ENCODE results near the gene LARP4B.

LARP4B gene

GRCh38 chr10:844552-844951 is 87.0 kb downstream of the LARP4B start:
- Histone ChIP-seq H3K9me3 (ENCODE audit: insufficient read depth, low read depth, low read length) (no peaks in the 10 kb centered on the region), H3K4me1 (ENCODE audit: insufficient read depth, low read length) (no peaks in the 10 kb centered on the region), H3K27ac (ENCODE audit: low read depth, low read length) (no peak overlapping the region), H3K36me3 (ENCODE audit: insufficient read depth, low read length) (peaks cover 56% of the 10 kb centered on the region), H3K4me3 (ENCODE audit: low read length) (no peak overlapping the region), H3K27me3 (ENCODE audit: insufficient read depth, low read length) (no peaks in the 10 kb centered on the region), H3K9ac (ENCODE audit: low read depth, low read length) (no peak overlapping the region)
- WGBS: 93% methylated on average over 6 of the region's 8 CpGs

DNA sequence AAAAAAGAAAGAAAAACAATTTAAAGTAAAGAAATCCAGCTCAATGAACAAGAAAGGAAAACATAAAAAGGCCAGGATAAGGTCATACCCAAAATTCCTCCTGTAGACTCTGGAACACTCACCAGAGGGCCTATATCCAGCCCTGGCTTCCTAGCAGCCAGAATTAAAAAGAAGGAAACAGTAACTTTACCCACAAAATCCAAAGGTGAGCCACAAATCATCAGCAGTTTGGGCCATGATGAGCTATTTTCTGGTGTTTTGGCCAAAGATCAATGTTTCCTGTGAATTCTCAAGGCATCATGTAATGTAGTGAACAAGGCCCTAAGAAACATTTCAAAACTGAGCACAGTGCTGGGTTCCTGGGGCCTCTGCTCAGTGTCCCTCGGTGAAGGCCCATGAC is 87.8 kb downstream of the LARP4B start:
- WGBS: 96% methylated on average over 1 of the region's 1 CpG

GRCh38 chr10:842795-843194 is 88.7 kb downstream of the LARP4B start:
- H3K36me3 ChIP-seq (ENCODE audit: insufficient read depth, low read length): peaks cover 72% of the 10 kb centered on the region
- no peak overlapping the region for H3K27ac ChIP-seq (ENCODE audit: low read depth, low read length)
- 91% methylated on average over 6 of the region's 6 CpGs for WGBS
- H3K9ac ChIP-seq (ENCODE audit: low read depth, low read length): no peak overlapping the region
- H3K27me3 ChIP-seq (ENCODE audit: insufficient read depth, low read length): no peaks in the 10 kb centered on the region
- H3K4me3 ChIP-seq (ENCODE audit: low read length): no peak overlapping the region
- H3K9me3 ChIP-seq (ENCODE audit: insufficient read depth, low read depth, low read length): no peaks in the 10 kb centered on the region
- H3K4me1 ChIP-seq (ENCODE audit: insufficient read depth, low read length): no peaks in the 10 kb centered on the region

More for the DNA sequence above, 87.8 kb downstream of the LARP4B start:
- Histone ChIP-seq H3K9me3 (ENCODE audit: insufficient read depth, low read depth, low read length) (no peaks in the 10 kb centered on the region), H3K4me3 (ENCODE audit: low read length) (no peak overlapping the region), H3K4me1 (ENCODE audit: insufficient read depth, low read length) (no peaks in the 10 kb centered on the region), H3K27ac (ENCODE audit: low read depth, low read length) (no peak overlapping the region), H3K36me3 (ENCODE audit: insufficient read depth, low read length) (peaks cover 63% of the 10 kb centered on the region), H3K27me3 (ENCODE audit: insufficient read depth, low read length) (no peaks in the 10 kb centered on the region), H3K9ac (ENCODE audit: low read depth, low read length) (no peak overlapping the region)

DNA sequence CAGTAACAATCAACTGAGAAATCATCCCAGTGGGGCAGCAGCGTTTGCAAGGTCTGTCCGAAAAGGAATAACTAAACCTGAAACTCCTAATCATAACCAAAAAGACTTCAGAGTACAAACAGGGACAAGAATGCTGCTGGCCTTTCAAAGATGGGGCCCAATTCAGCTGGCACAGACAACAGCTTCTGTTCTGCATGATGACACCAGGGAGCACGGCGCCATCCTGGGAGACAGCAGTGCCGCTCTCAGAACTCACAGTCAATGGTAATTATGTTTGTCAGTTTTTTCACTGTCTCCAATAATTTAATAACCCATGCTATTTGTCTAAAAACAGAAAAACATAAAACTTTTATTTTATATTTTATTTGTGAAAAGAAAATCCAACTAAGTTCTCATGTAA is 90.0 kb downstream of the LARP4B start:
- Histone ChIP-seq H3K9ac (ENCODE audit: low read depth, low read length) (no peak overlapping the region), H3K36me3 (ENCODE audit: insufficient read depth, low read length) (peaks cover 83% of the 10 kb centered on the region), H3K4me3 (ENCODE audit: low read length) (no peak overlapping the region), H3K9me3 (ENCODE audit: insufficient read depth, low read depth, low read length) (no peaks in the 10 kb centered on the region), H3K4me1 (ENCODE audit: insufficient read depth, low read length) (no peaks in the 10 kb centered on the region), H3K27me3 (ENCODE audit: insufficient read depth, low read length) (no peaks in the 10 kb centered on the region), H3K27ac (ENCODE audit: low read depth, low read length) (no peak overlapping the region)
- 98% methylated on average over 5 of the region's 5 CpGs for WGBS

DNA sequence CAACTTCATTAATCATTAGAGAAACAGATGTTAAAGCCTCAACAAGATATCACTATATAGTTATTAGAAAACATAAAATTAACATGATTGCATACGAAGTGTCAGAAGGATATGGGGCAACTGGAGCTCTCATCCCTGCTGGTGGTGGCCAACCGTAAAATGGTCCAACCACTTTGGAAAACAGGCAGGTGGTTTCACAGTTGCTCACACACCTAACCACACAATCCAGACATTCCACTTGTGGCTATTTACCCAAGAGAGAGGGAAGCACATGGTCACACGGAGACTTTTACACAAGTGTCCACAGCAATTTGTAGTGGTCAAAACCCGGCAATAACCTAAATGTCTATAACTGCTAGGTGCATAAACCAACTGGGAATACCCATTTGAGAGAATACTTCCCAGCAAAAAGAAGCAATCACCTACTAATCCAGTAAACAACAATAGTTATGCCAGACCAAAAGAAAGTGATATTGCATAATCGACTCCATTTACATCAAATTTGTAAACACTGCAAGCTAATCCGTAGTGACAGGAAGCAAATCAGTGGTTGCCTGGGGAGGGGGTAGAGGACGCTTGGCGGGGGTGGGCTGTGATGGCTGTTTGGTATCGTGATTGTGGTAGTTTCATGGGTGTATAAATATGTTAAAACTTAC is 91.8 kb downstream of the LARP4B start:
- Histone ChIP-seq H3K27me3 (ENCODE audit: insufficient read depth, low read length) (no peaks in the 10 kb centered on the region), H3K4me3 (ENCODE audit: low read length) (no peak overlapping the region), H3K9ac (ENCODE audit: low read depth, low read length) (no peak overlapping the region), H3K9me3 (ENCODE audit: insufficient read depth, low read depth, low read length) (no peaks in the 10 kb centered on the region), H3K27ac (ENCODE audit: low read depth, low read length) (no peak overlapping the region), H3K36me3 (ENCODE audit: insufficient read depth, low read length) (peaks cover 93% of the 10 kb centered on the region), H3K4me1 (ENCODE audit: insufficient read depth, low read length) (no peaks in the 10 kb centered on the region)
- 96% methylated on average over 9 of the region's 9 CpGs for WGBS

DNA sequence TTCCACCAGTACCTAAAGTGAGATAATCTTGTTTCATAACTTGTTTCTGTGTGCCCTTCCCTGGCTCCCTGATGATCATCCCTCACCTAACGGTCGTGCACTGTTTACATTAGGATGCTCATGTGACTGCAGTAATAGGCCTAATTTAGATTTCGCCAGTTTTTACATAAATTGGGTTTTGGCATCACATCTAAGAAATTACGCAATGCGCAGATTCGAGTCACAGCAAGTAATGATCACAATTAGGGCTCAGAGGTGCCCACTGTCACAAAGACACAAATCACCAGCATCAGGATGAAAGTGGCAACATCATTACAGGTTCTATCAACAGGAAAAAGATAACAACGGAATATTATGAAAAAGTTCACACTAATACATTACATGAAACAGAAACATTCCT is 94.7 kb downstream of the LARP4B start:
- Histone ChIP-seq H3K4me3 (ENCODE audit: low read length) (no peak overlapping the region), H3K4me1 (ENCODE audit: insufficient read depth, low read length) (no peaks in the 10 kb centered on the region), H3K27ac (ENCODE audit: low read depth, low read length) (no peak overlapping the region), H3K36me3 (ENCODE audit: insufficient read depth, low read length) (peaks cover 81% of the 10 kb centered on the region), H3K9me3 (ENCODE audit: insufficient read depth, low read depth, low read length) (no peaks in the 10 kb centered on the region), H3K27me3 (ENCODE audit: insufficient read depth, low read length) (no peaks in the 10 kb centered on the region), H3K9ac (ENCODE audit: low read depth, low read length) (no peak overlapping the region)
- WGBS: 96% methylated on average over 7 of the region's 7 CpGs

GRCh38 chr10:834493-834892 is 97.0 kb downstream of the LARP4B start:
- H3K36me3 ChIP-seq (ENCODE audit: insufficient read depth, low read length): peaks cover 81% of the 10 kb centered on the region
- WGBS: 98% methylated on average over 5 of the region's 5 CpGs
- H3K4me3 ChIP-seq (ENCODE audit: low read length): no peak overlapping the region
- H3K4me1 ChIP-seq (ENCODE audit: insufficient read depth, low read length): no peaks in the 10 kb centered on the region
- H3K9ac ChIP-seq (ENCODE audit: low read depth, low read length): no peak overlapping the region
- no peaks in the 10 kb centered on the region for H3K9me3 ChIP-seq (ENCODE audit: insufficient read depth, low read depth, low read length)
- no peaks in the 10 kb centered on the region for H3K27me3 ChIP-seq (ENCODE audit: insufficient read depth, low read length)
- no peak overlapping the region for H3K27ac ChIP-seq (ENCODE audit: low read depth, low read length)

DNA sequence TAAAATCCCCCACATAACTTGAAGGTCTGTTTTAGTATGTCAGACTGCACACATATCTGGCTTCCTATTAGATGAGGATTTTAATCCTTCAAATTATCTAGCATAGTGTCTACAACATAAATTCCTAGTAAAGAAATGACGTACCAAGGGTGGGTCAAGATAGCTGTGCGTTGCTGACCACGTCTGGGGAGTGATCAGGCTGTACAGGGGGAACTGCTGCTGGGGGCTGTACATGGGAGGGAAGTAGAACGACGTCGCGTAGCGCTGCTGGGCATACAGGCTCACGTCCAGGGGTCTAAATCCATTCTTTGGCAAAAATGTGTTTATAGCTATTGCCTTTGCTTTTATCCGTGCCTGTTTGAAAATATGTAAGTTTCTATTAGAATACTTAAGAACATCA is 102.3 kb downstream of the LARP4B start:
- H3K4me1 ChIP-seq (ENCODE audit: insufficient read depth, low read length): no peaks in the 10 kb centered on the region
- H3K4me3 ChIP-seq (ENCODE audit: low read length): no peak overlapping the region
- no peaks in the 10 kb centered on the region for H3K9me3 ChIP-seq (ENCODE audit: insufficient read depth, low read depth, low read length)
- no peak overlapping the region for H3K9ac ChIP-seq (ENCODE audit: low read depth, low read length)
- peaks cover 81% of the 10 kb centered on the region for H3K36me3 ChIP-seq (ENCODE audit: insufficient read depth, low read length)
- WGBS: 94% methylated on average over 9 of the region's 10 CpGs
- H3K27ac ChIP-seq (ENCODE audit: low read depth, low read length): no peak overlapping the region
- no peaks in the 10 kb centered on the region for H3K27me3 ChIP-seq (ENCODE audit: insufficient read depth, low read length)

- Histone ChIP-seq H3K9me3 (ENCODE audit: insufficient read depth, low read depth, low read length) (no peaks in the 10 kb centered on the region), H3K4me3 (ENCODE audit: low read length) (no peak overlapping the region), H3K27me3 (ENCODE audit: insufficient read depth, low read length) (no peaks in the 10 kb centered on the region), H3K27ac (ENCODE audit: low read depth, low read length) (no peak overlapping the region), H3K4me1 (ENCODE audit: insufficient read depth, low read length) (no peaks in the 10 kb centered on the region), H3K9ac (ENCODE audit: low read depth, low read length) (no peak overlapping the region), H3K36me3 (ENCODE audit: insufficient read depth, low read length) (peaks cover 87% of the 10 kb centered on the region)
- 94% methylated on average over 9 of the region's 9 CpGs for WGBS
Measured at GRCh38 chr10:828191-828590, 103.3 kb downstream of the LARP4B start.

GRCh38 chr10:824946-825345 is 106.6 kb downstream of the LARP4B start:
- peaks cover 97% of the 10 kb centered on the region for H3K36me3 ChIP-seq (ENCODE audit: insufficient read depth, low read length)
- 97% methylated on average over 5 of the region's 7 CpGs for WGBS
- H3K27ac ChIP-seq (ENCODE audit: low read depth, low read length): no peak overlapping the region
- H3K9me3 ChIP-seq (ENCODE audit: insufficient read depth, low read depth, low read length): no peaks in the 10 kb centered on the region
- no peaks in the 10 kb centered on the region for H3K4me1 ChIP-seq (ENCODE audit: insufficient read depth, low read length)
- H3K27me3 ChIP-seq (ENCODE audit: insufficient read depth, low read length): no peaks in the 10 kb centered on the region
- H3K9ac ChIP-seq (ENCODE audit: low read depth, low read length): no peak overlapping the region
- no peak overlapping the region for H3K4me3 ChIP-seq (ENCODE audit: low read length)

GRCh38 chr10:824497-824896 is 107.0 kb downstream of the LARP4B start:
- peaks cover 97% of the 10 kb centered on the region for H3K36me3 ChIP-seq (ENCODE audit: insufficient read depth, low read length)
- H3K27me3 ChIP-seq (ENCODE audit: insufficient read depth, low read length): no peaks in the 10 kb centered on the region
- H3K9me3 ChIP-seq (ENCODE audit: insufficient read depth, low read depth, low read length): no peaks in the 10 kb centered on the region
- no peaks in the 10 kb centered on the region for H3K4me1 ChIP-seq (ENCODE audit: insufficient read depth, low read length)
- H3K9ac ChIP-seq (ENCODE audit: low read depth, low read length): no peak overlapping the region
- H3K27ac ChIP-seq (ENCODE audit: low read depth, low read length): no peak overlapping the region
- no peak overlapping the region for H3K4me3 ChIP-seq (ENCODE audit: low read length)
- 97% methylated on average over 4 of the region's 4 CpGs for WGBS
